PC-9 (cell line): ENCODE results near the gene NRM. TPM values are rescaled to one million over a fixed set of nuclear protein-coding genes. Genes with fewer than 3 reads are reported as not detected.

Experiments used
- BruUV-seq: library from RNA; stranded (reverse); fragments of 400-500 nt; replicated peaks from 2 replicates; lab custom pipeline; 2021; lab: Mats Ljungman, UMichigan
- CTCF ChIA-PET: fragments of 300-600 bp; sonication (Branson Sonifier 250); formaldehyde crosslinking; loops from one replicate; lab custom pipeline; 2022; ENCODE audit warnings: antibody characterized with exemption; lab: Charles Lee
- POLR2A ChIA-PET: fragments of 300-600 bp; sonication (Branson Sonifier 250); formaldehyde crosslinking; loops from one replicate; lab custom pipeline; 2022; ENCODE audit warnings: antibody characterized with exemption; ENCODE audit not compliant: unreplicated experiment; lab: Charles Lee
- DNase-seq, 2 experiments: peaks; one replicate each; pipeline versions ENCODE4 v3.0.0 to v3.0.0-alpha.2; 2015 to 2022; ENCODE audit warnings: mixed read lengths in 1 of 2
- H2AFZ ChIP-seq: fragments of 200-600 bp; sonication (generic); 2 replicates; pipeline ENCODE4 v1.8.1; 2017; ENCODE audit warnings: antibody characterized with exemption
- H3F3A ChIP-seq: fragments of 200-600 bp; sonication (generic); 2 replicates; pipeline ENCODE4 v1.8.1; 2017; ENCODE audit warnings: antibody characterized with exemption, mild to moderate bottlenecking, low read depth; ENCODE audit not compliant: insufficient read depth
- H3K27ac ChIP-seq: fragments of 200-600 bp; sonication (generic); 2 replicates; pipeline ENCODE4 v1.6.1; 2016; ENCODE audit warnings: mixed run types
- H3K27me3 ChIP-seq: fragments of 200-600 bp; sonication (generic); 2 replicates; pipeline ENCODE4 v1.6.1; 2016; ENCODE audit warnings: low read depth, mixed run types; ENCODE audit not compliant: insufficient read depth
- H3K36me3 ChIP-seq: fragments of 200-600 bp; sonication (generic); 2 replicates; pipeline ENCODE4 v1.6.1; 2016; ENCODE audit warnings: low read depth, mixed run types
- H3K4me1 ChIP-seq: fragments of 200-600 bp; sonication (generic); replicated peaks from 2 replicates; pipeline ENCODE4 v1.6.1; 2016; ENCODE audit warnings: mixed run types; ENCODE audit not compliant: insufficient read depth
- H3K4me2 ChIP-seq: fragments of 200-600 bp; sonication (generic); 2 replicates; pipeline ENCODE4 v1.6.1; 2017; ENCODE audit warnings: mixed run types
- H3K4me3 ChIP-seq: fragments of 200-600 bp; sonication (generic); 2 replicates; pipeline ENCODE4 v1.6.1; 2016; ENCODE audit warnings: mixed run types
- H3K79me2 ChIP-seq: fragments of 200-600 bp; sonication (generic); 2 replicates; pipeline ENCODE4 v1.6.1; 2017; ENCODE audit warnings: low read depth, mixed run types
- H3K9me2 ChIP-seq: fragments of 200-600 bp; sonication (generic); 2 replicates; pipeline ENCODE4 v1.8.1; 2017; ENCODE audit warnings: mild to moderate bottlenecking; ENCODE audit not compliant: insufficient read depth
- H3K9me3 ChIP-seq: fragments of 200-600 bp; sonication (generic); 2 replicates; pipeline ENCODE4 v1.8.1; 2016; ENCODE audit warnings: low read depth; ENCODE audit not compliant: insufficient read depth
- H4K20me1 ChIP-seq: fragments of 200-600 bp; sonication (generic); 2 replicates; pipeline ENCODE4 v1.8.1; 2017; ENCODE audit not compliant: insufficient read depth
- CTCF ChIP-seq: fragments of 200-600 bp; sonication (generic); conservative IDR thresholded peaks from 2 replicates; pipeline ENCODE4 v1.6.1; 2017; ENCODE audit warnings: mixed run types, antibody characterized with exemption, mild to moderate bottlenecking, moderate library complexity
- EZH2 ChIP-seq: fragments of 200-600 bp; sonication (generic); IDR thresholded peaks from 2 replicates; pipeline ENCODE4 v1.8.0; 2017; ENCODE audit warnings: antibody characterized with exemption, low read depth
- intact Hi-C: fragments of 100-400 bp; cut with micrococcal nuclease; formaldehyde crosslinking; loops from one replicate; pipeline ENCODE4 v1.10.0; 2022; ENCODE audit not compliant: unreplicated experiment
- total RNA-seq: library from RNA; stranded (reverse); gene quantifications from 2 replicates; pipeline ENCODE4 v1.2.3, GENCODE V29; 2021

Gene NRM
- total RNA-seq, 1 experiment from 2014 or later: 38.3 TPM

GRCh38 chr6:30712441-30712945, 21.7 kb upstream of the NRM start:
- TF ChIP-seq EZH2: no peak
- TF ChIP-seq CTCF: no peak

GRCh38 chr6:30711758-30712380, 21.1 kb upstream of the NRM start:
- POLR2A ChIA-PET: no interaction called here
- no peaks in the 10 kb centered on the region for H3K36me3 ChIP-seq

More at GRCh38 chr6:30712441-30712945, 21.7 kb upstream of the NRM start:
- Histone ChIP-seq H2AFZ (no peak overlapping the region), H3K27me3 (no peaks in the 10 kb centered on the region), H3K79me2 (no peaks in the 10 kb centered on the region), H3K4me3 (no peak overlapping the region), H3K9me3 (no peaks in the 10 kb centered on the region), H3K9me2 (peaks cover 3% of the 10 kb centered on the region; the same call in 1 of the 2 replicates), H3K27ac (no peak overlapping the region), H3F3A (peaks cover 8% of the 10 kb centered on the region; the same call in 1 of the 2 replicates), H4K20me1 (no peaks in the 10 kb centered on the region), H3K4me1 (peaks cover 15% of the 10 kb centered on the region), H3K36me3 (no peaks in the 10 kb centered on the region), H3K4me2 (no peak overlapping the region)
- ChIA-PET CTCF (no interaction called here), POLR2A (no interaction called here)
- no peak for DNase-seq
- intact Hi-C loops: no loop called here
- no TSS peak for BruUV-seq

More at GRCh38 chr6:30711758-30712380, 21.1 kb upstream of the NRM start:
- no TSS peak for BruUV-seq
- H3F3A ChIP-seq: peaks cover 11% of the 10 kb centered on the region; the same call in 1 of the 2 replicates
- H3K4me1 ChIP-seq: peaks cover 21% of the 10 kb centered on the region
- H2AFZ ChIP-seq: no peak overlapping the region
- TF ChIP-seq EZH2 (no peak), CTCF (no peak)
- CTCF ChIA-PET: no interaction called here
- H3K4me2 ChIP-seq: no peak overlapping the region
- intact Hi-C loops: no loop called here
- no peaks in the 10 kb centered on the region for H3K79me2 ChIP-seq
- no peak for DNase-seq
- H3K4me3 ChIP-seq: no peak overlapping the region
- no peak overlapping the region for H3K27ac ChIP-seq
- no peaks in the 10 kb centered on the region for H3K27me3 ChIP-seq
- peaks cover 3% of the 10 kb centered on the region; the same call in 1 of the 2 replicates for H3K9me2 ChIP-seq
- H3K9me3 ChIP-seq: no peaks in the 10 kb centered on the region
- no peaks in the 10 kb centered on the region for H4K20me1 ChIP-seq
